HG03175 (cell line): ENCODE results near the gene YIPF1.
A peak's percentile ranks its signal among the peaks of the same experiment; 100 is the strongest.

Experiments
- ATAC-seq: cut with Tn5 transposase; IDR thresholded peaks from one replicate; pipeline ENCODE4 v1.9.1; 2021; ENCODE audit warnings: mild to moderate bottlenecking, moderate library complexity; ENCODE audit not compliant: unreplicated experiment

The YIPF1 gene

DNA sequence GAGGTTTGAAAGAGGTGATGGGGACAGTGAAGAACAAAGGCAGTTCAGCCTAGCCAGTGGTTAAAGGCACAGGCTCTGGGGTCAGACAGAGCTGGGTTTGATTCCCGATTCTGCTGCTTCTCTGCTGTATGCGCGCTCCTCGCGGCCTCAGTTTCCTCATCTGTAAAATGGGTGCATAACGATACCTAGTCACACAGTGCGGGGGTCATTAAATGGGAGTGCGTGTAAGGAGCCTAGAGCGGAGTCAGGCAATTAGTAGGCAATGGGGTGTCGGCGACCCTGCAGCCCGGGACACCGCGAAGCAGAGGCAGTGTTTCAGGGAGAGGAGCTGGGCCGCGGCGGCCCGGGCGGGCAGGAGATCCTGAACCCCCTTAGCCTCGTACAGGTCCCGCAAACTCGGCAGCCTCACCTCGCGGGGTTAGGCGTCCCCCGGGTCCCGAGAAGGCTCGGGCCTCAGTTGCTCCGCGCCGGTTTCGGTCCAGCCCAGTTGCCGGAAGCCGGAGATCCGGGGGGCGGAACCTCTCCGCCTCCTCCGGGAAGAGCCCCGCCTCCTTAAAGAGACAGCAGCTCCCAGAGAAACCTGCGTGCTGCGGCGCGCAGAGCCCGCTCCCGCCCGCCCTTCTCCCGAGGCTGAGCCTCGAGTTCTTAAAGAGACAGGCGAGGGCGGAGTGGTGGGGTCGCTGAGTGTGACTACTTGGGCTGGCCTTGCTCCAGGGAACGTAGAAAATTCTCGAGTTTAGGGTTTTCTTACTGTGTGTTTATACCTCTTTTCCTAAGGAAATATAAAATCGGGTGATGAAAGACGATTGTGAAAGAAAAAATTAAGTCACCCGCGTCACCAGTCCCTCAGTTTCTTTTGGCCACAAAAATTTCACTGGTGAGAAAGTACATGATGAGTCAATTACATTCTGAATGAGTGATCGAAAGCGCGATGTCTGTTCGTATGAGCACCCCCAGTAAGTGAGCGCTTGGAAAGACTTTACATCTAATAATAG lies at the start of gene YIPF1:
TSS of gene YIPF1 (minus strand) at position 494 of the 995 bp plus-strand sequence. CDS start 860 bp downstream, outside the sequence.
- ATAC-seq: peak; percentile 90

DNA sequence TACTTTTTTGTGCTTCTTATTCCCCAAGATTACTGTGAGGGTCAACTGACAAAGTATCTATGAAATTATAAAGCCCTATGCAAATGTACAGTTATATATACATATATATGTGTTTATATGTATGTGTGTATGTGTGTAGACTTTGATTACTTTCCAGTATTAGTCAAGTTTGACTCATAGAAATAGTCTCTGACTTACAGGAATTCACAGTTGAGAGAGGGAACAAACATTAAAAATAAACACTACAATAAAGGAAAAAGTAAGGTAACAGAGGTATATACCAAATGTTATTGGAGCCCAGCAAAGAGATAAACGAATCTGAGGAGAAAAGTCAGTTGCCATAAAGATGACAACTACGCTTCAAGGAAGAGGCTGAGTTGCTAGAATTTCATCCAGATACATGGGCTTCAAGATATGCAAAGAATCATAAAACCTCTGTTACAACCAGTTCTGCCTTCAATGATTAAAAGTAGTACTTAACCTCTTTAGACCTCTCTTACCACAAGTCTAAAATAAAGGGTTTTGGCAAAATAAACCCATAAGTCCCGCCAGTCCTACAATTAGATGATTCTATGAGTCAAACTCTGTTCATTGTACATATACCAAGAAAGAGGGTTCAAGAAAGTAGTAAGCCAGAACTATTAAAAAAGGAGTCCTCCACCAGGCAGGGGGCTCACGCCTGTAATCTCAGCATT lies 48.7 kb upstream of the YIPF1 start:
- no peak for ATAC-seq

DNA sequence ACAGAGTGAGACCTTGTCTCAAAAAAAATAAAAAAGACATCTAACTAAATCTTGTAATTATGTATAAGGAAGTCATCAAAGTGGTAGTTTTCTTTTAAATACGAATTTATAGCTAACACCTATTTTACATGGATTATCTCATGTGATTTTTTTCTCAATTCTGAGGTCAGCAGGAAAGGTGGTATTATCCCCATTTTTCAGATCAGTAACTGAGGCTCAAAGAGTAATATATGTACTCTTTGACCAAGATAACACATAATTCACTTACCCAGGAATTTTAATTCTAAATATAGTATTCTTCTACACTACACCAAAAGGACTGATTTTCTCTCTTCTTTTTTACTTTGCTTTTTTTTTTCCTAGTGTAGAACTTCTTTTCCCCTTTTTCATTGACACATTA lies 46.8 kb upstream of the YIPF1 start:
- ATAC-seq: no peak

- ATAC-seq: no peak
These were observed 44.7 kb upstream of the YIPF1 start for GRCh38 chr1:53934170-53934765.

GRCh38 chr1:53931523-53931922 lies 41.9 kb upstream of the YIPF1 start:
- no peak for ATAC-seq

GRCh38 chr1:53930932-53931331 lies 41.3 kb upstream of the YIPF1 start:
- no peak for ATAC-seq

GRCh38 chr1:53929246-53929960 lies 39.8 kb upstream of the YIPF1 start:
- no peak for ATAC-seq

GRCh38 chr1:53927376-53927881 lies 37.8 kb upstream of the YIPF1 start:
- no peak for ATAC-seq

- no peak for ATAC-seq
These were observed 30.1 kb upstream of the YIPF1 start for GRCh38 chr1:53919675-53920066.

DNA sequence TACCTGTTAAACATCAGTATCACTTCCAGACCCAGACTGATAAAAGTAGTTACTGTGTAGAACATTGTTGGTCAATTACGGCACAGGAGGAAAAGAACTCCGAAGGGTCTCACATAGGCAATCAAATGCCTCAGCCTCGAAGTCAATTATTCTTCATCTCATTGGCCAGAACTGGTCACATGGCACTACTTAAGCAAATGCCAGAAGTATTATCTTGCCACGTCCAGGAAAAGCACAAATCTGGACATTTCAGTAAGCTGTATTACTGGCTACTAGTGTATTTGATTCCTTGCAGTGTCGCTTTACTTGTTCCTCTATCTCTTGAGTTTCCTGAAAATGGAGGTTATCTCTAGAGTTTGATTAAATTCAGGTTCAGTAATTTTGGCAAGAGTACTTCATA lies 28.7 kb upstream of the YIPF1 start:
- no peak for ATAC-seq

- no peak for ATAC-seq
These were observed 23.9 kb upstream of the YIPF1 start for GRCh38 chr1:53913352-53914033.

DNA sequence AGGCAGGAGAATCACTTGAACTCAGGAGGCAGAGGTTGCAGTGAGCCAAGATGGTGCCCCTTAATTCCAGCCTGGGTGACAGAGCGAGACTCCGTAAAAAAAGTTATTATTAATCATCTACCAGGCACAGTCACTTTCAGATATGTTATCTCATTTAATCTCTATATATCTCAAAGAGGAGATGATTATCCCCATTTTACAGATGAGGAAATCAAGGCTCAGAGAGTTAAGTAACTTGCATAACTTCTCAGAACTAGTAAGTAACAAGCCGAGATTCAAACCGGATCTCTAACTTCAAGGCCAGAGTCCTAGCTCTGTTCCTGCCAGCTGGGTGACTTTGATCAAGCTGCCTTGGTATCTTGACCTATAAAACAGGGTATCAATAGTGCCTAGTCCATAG lies 21.8 kb upstream of the YIPF1 start:
- ATAC-seq: no peak

DNA sequence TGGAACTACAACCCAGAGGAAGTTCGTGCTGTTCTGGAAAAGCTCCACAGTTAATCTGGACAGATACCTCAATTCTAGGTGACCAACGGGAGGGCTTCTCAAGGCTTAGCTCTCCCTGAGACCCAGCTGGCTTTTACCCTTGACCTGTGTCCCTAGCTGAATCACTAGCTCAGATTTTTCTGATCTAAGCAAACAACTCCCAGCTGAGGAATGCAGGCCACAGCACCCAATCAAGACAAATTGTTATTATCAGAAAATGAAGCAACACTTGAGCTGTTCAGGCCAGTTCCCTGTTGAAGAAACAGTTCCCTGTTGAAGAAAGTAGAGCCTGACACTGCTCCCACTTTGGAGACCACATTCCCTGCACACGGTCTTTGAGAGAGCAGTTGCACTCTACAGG lies 20.3 kb upstream of the YIPF1 start:
- ATAC-seq: no peak

GRCh38 chr1:53906121-53906520 lies 16.5 kb upstream of the YIPF1 start:
- no peak for ATAC-seq

GRCh38 chr1:53905509-53905908 lies 15.9 kb upstream of the YIPF1 start:
- no peak for ATAC-seq

DNA sequence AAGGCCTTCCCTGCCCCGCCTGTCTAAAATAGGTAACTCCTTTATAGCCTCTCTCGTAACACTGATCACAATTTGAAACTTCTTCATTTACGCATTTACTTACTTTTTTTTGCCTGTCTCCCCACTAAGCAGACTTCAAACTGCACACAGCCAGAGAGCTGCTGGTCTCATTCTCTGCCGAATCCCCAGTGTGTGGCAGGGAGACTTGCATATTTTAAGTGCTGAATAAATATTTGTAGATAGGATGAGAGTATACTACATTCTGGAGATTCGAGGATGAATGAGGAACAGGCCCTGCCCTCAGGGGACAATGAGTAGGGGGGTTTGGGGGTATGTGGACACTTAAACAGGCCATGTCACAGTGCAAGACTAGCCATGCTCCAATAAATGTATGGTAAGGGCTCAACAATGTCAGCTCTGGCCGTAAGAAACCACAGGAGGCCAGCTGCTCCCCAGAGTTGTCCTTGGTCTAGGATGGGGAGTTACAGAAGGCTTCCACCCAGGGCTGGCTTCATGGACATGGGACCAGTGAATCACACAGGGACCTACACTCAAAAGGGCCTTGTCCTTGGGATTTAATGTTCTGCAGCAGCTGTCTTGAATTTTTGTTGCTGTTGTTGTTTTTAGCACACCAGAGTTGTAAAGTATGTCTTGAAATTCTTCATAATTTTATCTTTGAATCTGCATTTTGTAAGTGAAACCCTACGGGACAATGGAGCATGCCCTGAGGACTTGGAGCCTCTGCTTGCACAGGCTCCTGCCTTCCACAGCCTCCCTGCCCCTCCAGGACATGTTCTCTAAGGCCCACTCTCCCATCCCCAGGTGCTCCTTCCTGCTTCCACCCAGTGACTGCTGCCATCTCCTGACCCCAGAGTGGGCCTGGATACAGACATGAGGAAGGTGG lies 12.9 kb upstream of the YIPF1 start:
- no peak for ATAC-seq

DNA sequence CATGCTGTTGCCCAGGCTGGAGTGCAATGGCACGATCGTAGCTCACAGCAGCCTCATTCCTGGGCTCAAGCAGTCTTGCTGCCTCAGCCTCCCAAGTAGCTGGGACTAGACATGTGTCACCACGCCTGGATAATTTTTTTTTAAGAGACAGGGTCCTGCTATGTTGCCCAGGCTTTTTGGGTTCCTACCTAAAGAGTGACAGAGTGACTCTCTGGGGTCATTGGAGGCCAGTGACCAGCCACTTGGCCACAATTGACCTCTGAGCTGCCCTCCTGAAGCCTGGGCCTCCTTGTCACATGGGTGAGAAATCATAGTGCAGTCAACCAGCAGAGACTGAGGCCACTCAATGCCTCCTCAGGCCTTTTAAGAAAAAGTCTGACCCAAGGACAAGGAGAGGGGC lies 10.1 kb upstream of the YIPF1 start:
- no peak for ATAC-seq

DNA sequence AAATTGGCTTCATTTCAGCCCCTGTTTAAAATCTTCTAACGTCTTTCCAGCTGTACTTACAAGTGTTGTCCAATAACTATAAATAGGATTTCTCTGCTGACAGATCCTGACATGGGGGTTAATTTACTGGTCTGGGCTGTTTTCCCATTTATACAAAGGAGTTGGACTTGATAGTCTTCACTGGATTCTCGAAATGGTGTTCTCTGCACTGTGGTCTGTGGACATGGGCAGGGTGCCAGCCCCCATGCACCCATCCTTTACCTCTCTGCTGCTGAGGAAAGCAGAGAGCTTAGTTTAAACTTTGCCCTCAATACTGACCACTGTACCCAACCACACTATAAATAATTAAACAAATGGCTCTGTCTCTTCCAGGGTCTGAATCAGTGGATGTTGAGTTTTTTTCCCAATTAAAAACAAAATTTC lies 9.6 kb upstream of the YIPF1 start:
- no peak for ATAC-seq

DNA sequence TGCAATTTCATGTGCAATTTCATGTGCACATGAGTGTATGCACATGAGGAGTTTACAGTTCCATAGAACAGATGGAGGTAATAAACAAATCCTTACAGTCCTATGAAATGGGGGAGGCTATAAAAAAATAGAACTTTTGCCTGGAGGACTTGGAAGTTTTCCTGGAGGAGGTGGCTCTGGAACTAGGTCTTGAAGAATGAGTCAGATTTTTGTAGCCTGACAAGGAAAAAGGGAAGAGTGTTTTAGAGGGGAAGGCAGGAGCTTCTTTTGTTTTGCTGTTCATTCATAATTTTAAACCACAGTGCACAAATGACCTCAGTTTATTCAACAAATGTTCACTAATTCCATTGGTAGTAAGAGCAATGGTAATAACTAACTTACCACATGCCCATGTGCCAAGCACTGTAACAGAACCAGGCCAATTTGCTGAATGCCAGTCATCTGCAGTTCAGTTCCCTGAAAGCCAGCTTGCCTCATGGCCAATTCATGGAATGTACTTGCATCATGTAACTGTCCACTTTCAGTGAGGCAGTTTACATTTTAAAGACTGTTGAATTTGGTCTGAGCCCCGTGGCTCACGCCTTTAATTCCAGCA lies 7.1 kb upstream of the YIPF1 start:
- ATAC-seq: no peak
